A549 (cell line): ENCODE results near the gene SINHCAF. TPM values are rescaled to one million over a fixed set of nuclear protein-coding genes. Genes with fewer than 3 reads are reported as not detected.

ENCODE experiments used
- ATAC-seq, 2 experiments: fragments of 200-7000 bp in 1 of 2; fragments of >200 bp in 1 of 2; cut with Nextera tagmentation in 1 of 2; cut with Tn5 transposase in 1 of 2; 3 replicates each; pipeline versions ENCODE4 v1.8.0 to v1.9.1; 2018 to 2020; ENCODE audit warnings: mild to moderate bottlenecking in 1 of 2, moderate library complexity in 1 of 2
- CTCF ChIA-PET: fragments of 300-600 bp; sonication (Branson Sonifier 250); formaldehyde crosslinking; extraction: SDS; loops from one replicate; lab custom pipeline; 2021; ENCODE audit warnings: antibody characterized with exemption, inconsistent platforms; lab: Yijun Ruan, JAX
- POLR2A ChIA-PET: fragments of 350-600 bp; formaldehyde crosslinking; extraction: SDS; loops from one replicate; lab custom pipeline; 2021; ENCODE audit warnings: antibody characterized with exemption, inconsistent platforms; lab: Yijun Ruan, JAX
- DNase-seq, 2 experiments: peaks; one replicate each; pipeline versions ENCODE4 v3.0.0 to v3.0.0-alpha.2; 2011 to 2016; ENCODE audit warnings: low read depth in 1 of 2, low spot score in 1 of 2
- FAIRE-seq: peaks from 2 replicates; lab custom pipeline; 2011; peaks lifted over from hg19 to GRCh38; lab: Jason Lieb, UNC
- H3K27ac ChIP-seq, 2 experiments: fragments of >200 bp; sonication (Bioruptor Twin); formaldehyde crosslinking; 3 replicates each; pipeline ENCODE4 v1.5.1; 2016 to 2017
- H3K4me1 ChIP-seq: fragments of >200 bp; sonication (Bioruptor Twin); formaldehyde crosslinking; 3 replicates; pipeline ENCODE4 v1.6.1; 2016
- H3K4me2 ChIP-seq: fragments of >200 bp; sonication (Bioruptor Twin); formaldehyde crosslinking; 3 replicates; pipeline ENCODE4 v1.6.1; 2016
- H3K4me3 ChIP-seq: fragments of >200 bp; sonication (Bioruptor Twin); formaldehyde crosslinking; 3 replicates; pipeline ENCODE4 v1.5.1; 2016
- H3K9me3 ChIP-seq: fragments of >200 bp; sonication (Bioruptor Twin); formaldehyde crosslinking; 3 replicates; pipeline ENCODE4 v1.6.1; 2016
- CBX2 ChIP-seq: fragments of 200-600 bp; sonication (generic); IDR thresholded peaks from 2 replicates; pipeline ENCODE4 v1.6.1; 2016; ENCODE audit warnings: low read depth, mild to moderate bottlenecking, borderline replicate concordance
- CBX8 ChIP-seq: fragments of 200-600 bp; sonication (generic); IDR thresholded peaks from 2 replicates; pipeline ENCODE4 v1.6.1; 2016
- CHD2 ChIP-seq: fragments of 150-350 bp; IDR thresholded peaks from 2 replicates; pipeline ENCODE4 v1.6.1; 2014; ENCODE audit warnings: low read length; ENCODE audit not compliant: partially characterized antibody
- CHD4 ChIP-seq: fragments of 200-600 bp; sonication (generic); IDR thresholded peaks from 2 replicates; pipeline ENCODE4 v1.6.1; 2016; ENCODE audit warnings: antibody characterized with exemption, mild to moderate bottlenecking, borderline replicate concordance
- EHF ChIP-seq: fragments of 250-450 bp; sonication (Bioruptor Pico); IDR thresholded peaks from 2 replicates; pipeline ENCODE4 v1.5.0; 2020; ENCODE audit warnings: mild to moderate bottlenecking
- ESRRA ChIP-seq: fragments of 150-350 bp; IDR thresholded peaks from 2 replicates; pipeline ENCODE4 v1.6.1; 2014; ENCODE audit warnings: mild to moderate bottlenecking, low read length, borderline replicate concordance
- FOXS1 ChIP-seq: fragments of 250-450 bp; sonication (Bioruptor Pico); IDR thresholded peaks from 2 replicates; pipeline ENCODE4 v1.5.0; 2020; ENCODE audit warnings: mild to moderate bottlenecking, moderate library complexity
- HMGXB4 ChIP-seq: fragments of 250-450 bp; sonication (Bioruptor Pico); IDR thresholded peaks from 2 replicates; pipeline ENCODE4 v1.5.0; 2021; ENCODE audit warnings: mild to moderate bottlenecking, moderate library complexity, borderline replicate concordance
- HOXA7 ChIP-seq: fragments of 250-450 bp; sonication (Bioruptor Pico); IDR thresholded peaks from 2 replicates; pipeline ENCODE4 v1.5.0; 2020; ENCODE audit warnings: mild to moderate bottlenecking, moderate library complexity
- HOXB13 ChIP-seq: fragments of 250-450 bp; sonication (Bioruptor Pico); IDR thresholded peaks from 2 replicates; pipeline ENCODE4 v1.5.0; 2020; ENCODE audit warnings: low read depth, mild to moderate bottlenecking, moderate library complexity
- JUNB ChIP-seq: fragments of >200 bp; sonication (Bioruptor Twin); formaldehyde crosslinking; IDR thresholded peaks from 2 replicates; pipeline ENCODE4 v1.6.1; 2016
- KDM1A ChIP-seq: fragments of 200-600 bp; sonication (generic); IDR thresholded peaks from 2 replicates; pipeline ENCODE4 v1.6.1; 2016; ENCODE audit warnings: low read depth, mild to moderate bottlenecking
- KDM5A ChIP-seq: fragments of 200-600 bp; sonication (generic); IDR thresholded peaks from 2 replicates; pipeline ENCODE4 v1.6.1; 2016; ENCODE audit warnings: antibody characterized with exemption, mild to moderate bottlenecking
- MAZ ChIP-seq: fragments of 150-350 bp; IDR thresholded peaks from 2 replicates; pipeline ENCODE4 v1.6.1; 2014; ENCODE audit warnings: antibody characterized with exemption, low read depth, low read length, borderline replicate concordance
- MYC ChIP-seq: IDR thresholded peaks from 2 replicates; pipeline ENCODE4 v1.6.1; 2012; ENCODE audit warnings: mild to moderate bottlenecking, inconsistent platforms, low read length, improper control_type of control experiment, borderline replicate concordance
- NPAS2 ChIP-seq: fragments of 250-450 bp; sonication (Bioruptor Pico); IDR thresholded peaks from 2 replicates; pipeline ENCODE4 v1.8.0; 2022; ENCODE audit warnings: mild to moderate bottlenecking, moderate library complexity, borderline replicate concordance
- NR3C1 ChIP-seq: fragments of >200 bp; sonication (Bioruptor Twin); formaldehyde crosslinking; IDR thresholded peaks from 3 replicates; pipeline ENCODE4 v1.6.1; 2017
- POLR2A ChIP-seq: IDR thresholded peaks from 2 replicates; pipeline ENCODE4 v1.6.1; 2012; ENCODE audit warnings: mild to moderate bottlenecking, low read length
- POLR2AphosphoS2 ChIP-seq: conservative IDR thresholded peaks from 2 replicates; pipeline ENCODE4 v1.6.1; 2012; ENCODE audit warnings: low read length, improper control_type of control experiment, inconsistent platforms
- RAD21 ChIP-seq, 2 experiments: fragments of >200 bp in 1 of 2; sonication (Bioruptor Twin) in 1 of 2; formaldehyde crosslinking in 1 of 2; IDR thresholded peaks in 1 of 2; conservative IDR thresholded peaks in 1 of 2; 2 replicates in 1 of 2; 3 replicates in 1 of 2; pipeline ENCODE4 v1.6.1; 2012 to 2018; ENCODE audit warnings: inconsistent platforms in 1 of 2
- SMC3 ChIP-seq: fragments of >200 bp; sonication (Bioruptor Twin); formaldehyde crosslinking; IDR thresholded peaks from 3 replicates; pipeline ENCODE4 v1.6.1; 2018; ENCODE audit warnings: inconsistent platforms
- TFCP2L1 ChIP-seq: fragments of 250-450 bp; sonication (Bioruptor Pico); IDR thresholded peaks from 2 replicates; pipeline ENCODE4 v1.5.0; 2021; ENCODE audit warnings: mild to moderate bottlenecking
- TP53 ChIP-seq: fragments of 250-450 bp; sonication (Bioruptor Pico); IDR thresholded peaks from 2 replicates; pipeline ENCODE4 v1.5.0; 2021; ENCODE audit warnings: mild to moderate bottlenecking, moderate library complexity
- ZC3H11A ChIP-seq: fragments of 450-650 bp; IDR thresholded peaks from 2 replicates; pipeline ENCODE4 v1.6.1; 2014; ENCODE audit warnings: antibody characterized with exemption, mild to moderate bottlenecking
- ZFP36 ChIP-seq: fragments of 450-650 bp; IDR thresholded peaks from 2 replicates; pipeline ENCODE4 v1.6.1; 2014; ENCODE audit warnings: borderline replicate concordance; ENCODE audit not compliant: partially characterized antibody
- ZSCAN20 ChIP-seq: fragments of 250-450 bp; sonication (Bioruptor Pico); IDR thresholded peaks from 2 replicates; pipeline ENCODE4 v1.8.0; 2022; ENCODE audit warnings: mild to moderate bottlenecking, moderate library complexity
- WGBS: methylation state at CpG from one replicate; pipeline ENCODE4 v1.1.6; 2017; ENCODE audit errors: missing lambda C conversion rate; 5-methylcytosine and 5-hydroxymethylcytosine counted together
- polyA plus RNA-seq, 4 experiments: library from polyadenylated mRNA; depleted of rRNA in 3 of 4; stranded (reverse); fragments of >200 nt; fragmentation: RNase III in 1 of 4; extraction: RNeasy Plus Mini Kit Qiagen cat#74134 plus additional on column Dnase treatment in 1 of 4; gene quantifications; 2 replicates in 3 of 4; 3 replicates in 1 of 4; pipeline ENCODE4 v1.2.3, GENCODE V29; 2011 to 2017
- TF ChIP-seq, protein P1 (sequence below): fragments of 450-650 bp; IDR thresholded peaks from 2 replicates; pipeline ENCODE4 v1.6.1; 2014; ENCODE audit warnings: antibody characterized with exemption
- TF ChIP-seq, protein P2 (sequence below): fragments of >200 bp; sonication (Bioruptor Twin); formaldehyde crosslinking; IDR thresholded peaks from 3 replicates; pipeline ENCODE4 v1.6.1; 2016
- TF ChIP-seq, protein P3 (sequence below): fragments of >200 bp; sonication (Bioruptor Twin); formaldehyde crosslinking; IDR thresholded peaks from 3 replicates; pipeline ENCODE4 v1.5.1; 2016
- TF ChIP-seq, protein P4 (sequence below): IDR thresholded peaks from 2 replicates; pipeline ENCODE4 v1.6.1; 2012
- TF ChIP-seq, protein P5 (sequence below): fragments of >200 bp; sonication (Bioruptor Twin); formaldehyde crosslinking; IDR thresholded peaks from 2 replicates; pipeline ENCODE4 v1.6.1; 2016

SINHCAF gene
- polyA plus RNA-seq, 2 of the 4 experiments (the other 2 are of a cell fraction) = 38.8 to 106 TPM

GRCh38 chr12:31310488-31310887 lies 15.5 kb downstream of the SINHCAF start (continued):
- no peak for TF ChIP-seq TP53 (CRISPR knock-in tag)
- no peak for TF ChIP-seq ZSCAN20 (CRISPR knock-in tag)
- TF ChIP-seq CBX2 = no peak
- TF ChIP-seq CHD4 = no peak
- TF ChIP-seq POLR2AphosphoS2 = no peak

- POLR2A ChIA-PET = no interaction called here
- no peak for DNase-seq
- 80% methylated on average over 1 of the region's 1 CpG for WGBS
- ATAC-seq = no peak
- TF ChIP-seq RAD21 (conservative IDR thresholded peaks at IDR 0.05 in 1 of 2, IDR thresholded peaks at IDR 0.05 in 1 of 2) (no peak), CBX8 (no peak), TFCP2L1 (CRISPR knock-in tag) (no peak), MYC (no peak), ZC3H11A (no peak), HOXA7 (CRISPR knock-in tag) (no peak), SMC3 (no peak), POLR2A (no peak), CHD2 (no peak), MAZ (no peak), HOXB13 (CRISPR knock-in tag) (no peak), KDM1A (no peak), ESRRA (no peak), KDM5A (no peak), HMGXB4 (CRISPR knock-in tag) (no peak)
- TF ChIP-seq, protein P1, sequence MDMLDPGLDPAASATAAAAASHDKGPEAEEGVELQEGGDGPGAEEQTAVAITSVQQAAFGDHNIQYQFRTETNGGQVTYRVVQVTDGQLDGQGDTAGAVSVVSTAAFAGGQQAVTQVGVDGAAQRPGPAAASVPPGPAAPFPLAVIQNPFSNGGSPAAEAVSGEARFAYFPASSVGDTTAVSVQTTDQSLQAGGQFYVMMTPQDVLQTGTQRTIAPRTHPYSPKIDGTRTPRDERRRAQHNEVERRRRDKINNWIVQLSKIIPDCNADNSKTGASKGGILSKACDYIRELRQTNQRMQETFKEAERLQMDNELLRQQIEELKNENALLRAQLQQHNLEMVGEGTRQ = no peak
- TF ChIP-seq, protein P2, sequence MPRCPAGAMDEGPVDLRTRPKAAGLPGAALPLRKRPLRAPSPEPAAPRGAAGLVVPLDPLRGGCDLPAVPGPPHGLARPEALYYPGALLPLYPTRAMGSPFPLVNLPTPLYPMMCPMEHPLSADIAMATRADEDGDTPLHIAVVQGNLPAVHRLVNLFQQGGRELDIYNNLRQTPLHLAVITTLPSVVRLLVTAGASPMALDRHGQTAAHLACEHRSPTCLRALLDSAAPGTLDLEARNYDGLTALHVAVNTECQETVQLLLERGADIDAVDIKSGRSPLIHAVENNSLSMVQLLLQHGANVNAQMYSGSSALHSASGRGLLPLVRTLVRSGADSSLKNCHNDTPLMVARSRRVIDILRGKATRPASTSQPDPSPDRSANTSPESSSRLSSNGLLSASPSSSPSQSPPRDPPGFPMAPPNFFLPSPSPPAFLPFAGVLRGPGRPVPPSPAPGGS = no peak
- H3K4me1 ChIP-seq = peaks cover 16% of the 10 kb centered on the region
- FAIRE-seq = no peak
- H3K27ac ChIP-seq = no peak overlapping the region
- H3K4me3 ChIP-seq = no peak overlapping the region
- CTCF ChIA-PET = no interaction called here
- H3K9me3 ChIP-seq = no peaks in the 10 kb centered on the region
- H3K4me2 ChIP-seq = no peak overlapping the region
These were observed 16.7 kb downstream of the SINHCAF start for GRCh38 chr12:31309279-31309678.

DNA sequence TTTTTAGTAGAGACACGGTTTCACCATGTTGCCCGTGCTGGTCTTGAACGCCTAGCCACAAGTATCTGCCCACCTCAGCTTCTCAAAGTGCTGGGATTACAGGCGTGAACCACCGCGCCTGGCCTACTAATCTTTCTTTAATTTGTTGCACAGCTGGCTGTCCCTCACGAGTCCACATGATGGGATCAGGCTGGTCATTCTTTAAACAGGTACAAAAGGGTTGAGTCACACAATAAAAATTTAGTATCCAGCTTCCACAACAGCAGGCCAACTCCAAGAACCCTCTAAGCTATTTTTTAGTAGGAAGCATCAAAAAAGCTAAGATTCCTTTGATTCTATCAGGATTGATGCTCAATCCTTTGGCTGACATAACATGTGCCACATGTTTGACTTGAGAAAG lies 17.8 kb downstream of the SINHCAF start:
- FAIRE-seq (no peak), ATAC-seq (no peak), DNase-seq (no peak)
- 87% methylated on average over 7 of the region's 7 CpGs for WGBS
- no peaks in the 10 kb centered on the region for H3K9me3 ChIP-seq
- 0 out of 3 replicates have a peak overlapping the region, but pooled peaks have one; percentile 21 for H3K4me2 ChIP-seq
- ChIA-PET CTCF (no interaction called here), POLR2A (no interaction called here)
- peaks cover 19% of the 10 kb centered on the region for H3K4me1 ChIP-seq
- H3K4me3 ChIP-seq = no peak overlapping the region
- H3K27ac ChIP-seq = no peak overlapping the region
- no peak for TF ChIP-seq FOXS1 (CRISPR knock-in tag)
- TF ChIP-seq HMGXB4 (CRISPR knock-in tag) = no peak
- no peak for TF ChIP-seq NR3C1
- TF ChIP-seq, protein P3, sequence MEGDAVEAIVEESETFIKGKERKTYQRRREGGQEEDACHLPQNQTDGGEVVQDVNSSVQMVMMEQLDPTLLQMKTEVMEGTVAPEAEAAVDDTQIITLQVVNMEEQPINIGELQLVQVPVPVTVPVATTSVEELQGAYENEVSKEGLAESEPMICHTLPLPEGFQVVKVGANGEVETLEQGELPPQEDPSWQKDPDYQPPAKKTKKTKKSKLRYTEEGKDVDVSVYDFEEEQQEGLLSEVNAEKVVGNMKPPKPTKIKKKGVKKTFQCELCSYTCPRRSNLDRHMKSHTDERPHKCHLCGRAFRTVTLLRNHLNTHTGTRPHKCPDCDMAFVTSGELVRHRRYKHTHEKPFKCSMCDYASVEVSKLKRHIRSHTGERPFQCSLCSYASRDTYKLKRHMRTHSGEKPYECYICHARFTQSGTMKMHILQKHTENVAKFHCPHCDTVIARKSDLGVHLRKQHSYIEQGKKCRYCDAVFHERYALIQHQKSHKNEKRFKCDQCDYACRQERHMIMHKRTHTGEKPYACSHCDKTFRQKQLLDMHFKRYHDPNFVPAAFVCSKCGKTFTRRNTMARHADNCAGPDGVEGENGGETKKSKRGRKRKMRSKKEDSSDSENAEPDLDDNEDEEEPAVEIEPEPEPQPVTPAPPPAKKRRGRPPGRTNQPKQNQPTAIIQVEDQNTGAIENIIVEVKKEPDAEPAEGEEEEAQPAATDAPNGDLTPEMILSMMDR = no peak
- TF ChIP-seq, protein P4, sequence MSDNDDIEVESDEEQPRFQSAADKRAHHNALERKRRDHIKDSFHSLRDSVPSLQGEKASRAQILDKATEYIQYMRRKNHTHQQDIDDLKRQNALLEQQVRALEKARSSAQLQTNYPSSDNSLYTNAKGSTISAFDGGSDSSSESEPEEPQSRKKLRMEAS = no peak
- no peak for TF ChIP-seq JUNB
- TF ChIP-seq CBX8 = no peak
- no peak for TF ChIP-seq NPAS2 (CRISPR knock-in tag)
- TF ChIP-seq, protein P5, sequence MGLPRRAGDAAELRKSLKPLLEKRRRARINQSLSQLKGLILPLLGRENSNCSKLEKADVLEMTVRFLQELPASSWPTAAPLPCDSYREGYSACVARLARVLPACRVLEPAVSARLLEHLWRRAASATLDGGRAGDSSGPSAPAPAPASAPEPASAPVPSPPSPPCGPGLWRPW = no peak
- no peak for TF ChIP-seq ZFP36
- no peak for TF ChIP-seq EHF
